ENCODE data around the gene RPS24. TPM values are rescaled to one million over a fixed set of nuclear protein-coding genes. Genes with fewer than 3 reads are reported as not detected.

The RPS24 gene
- polyA plus RNA-seq, 1 donor (not counting 4 experiments of a cell fraction or from before 2014, with no cell fraction given), result 5,180 TPM

DNA sequence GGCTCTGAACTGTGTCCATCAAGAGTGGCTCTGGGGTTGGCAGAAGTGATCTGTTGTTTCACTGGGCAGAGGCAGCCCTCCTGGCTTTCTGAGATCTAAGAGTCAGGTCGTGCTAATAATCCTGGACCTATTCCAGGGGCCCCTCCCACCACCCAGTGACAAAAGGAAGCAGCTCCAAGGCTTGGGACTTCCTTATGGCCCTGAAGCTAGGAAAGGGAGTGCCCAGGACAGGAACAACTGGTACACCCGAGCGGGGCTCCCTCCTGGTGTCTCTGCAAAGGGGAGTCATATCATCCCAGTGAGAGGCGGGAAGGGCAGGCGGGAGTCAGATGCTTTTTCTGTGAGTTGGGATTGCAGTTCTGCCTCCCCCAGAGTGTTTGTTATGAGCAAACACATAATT lies 32.3 kb downstream of the RPS24 start:
- Histone ChIP-seq H3K9ac (ENCODE audit: control insufficient read depth, extremely low read depth, insufficient read depth, low read length) (no peak overlapping the region), H3K4me1 (ENCODE audit: control insufficient read depth, extremely low read depth, insufficient read depth, low read length) (no peaks in the 10 kb centered on the region), H3K36me3 (ENCODE audit: control insufficient read depth in 2 of 2, extremely low read depth in 1 of 2, insufficient read depth in 2 of 2, low read length in 2 of 2) (no peaks in the 10 kb centered on the region), H3K4me2 (ENCODE audit: control insufficient read depth, extremely low read depth, insufficient read depth, low read depth, low read length) (no peak overlapping the region), H3K27ac (ENCODE audit: control insufficient read depth, insufficient read depth, low read length) (no peak overlapping the region), H2AFZ (ENCODE audit: control insufficient read depth, low read length) (no peak overlapping the region), H3K27me3 (ENCODE audit: control insufficient read depth, extremely low read depth, insufficient read depth, low read length) (no peaks in the 10 kb centered on the region), H4K20me1 (ENCODE audit: control insufficient read depth, extremely low read depth, insufficient read depth, low read length) (no peaks in the 10 kb centered on the region), H3K79me2 (ENCODE audit: control insufficient read depth, insufficient read depth, low read length) (no peaks in the 10 kb centered on the region), H3K9me1 (ENCODE audit: control insufficient read depth, extremely low read depth, insufficient read depth, low read length) (no peaks in the 10 kb centered on the region), H3K4me3 (ENCODE audit: control insufficient read depth in 2 of 3, extremely low read depth in 1 of 3, insufficient read depth in 2 of 3, low read depth in 1 of 3, low read length in 3 of 3) (no peak overlapping the region), H3K9me3 (ENCODE audit: control insufficient read depth, low read depth, low read length) (no peaks in the 10 kb centered on the region)
- TF ChIP-seq EZH2 (IDR thresholded peaks at IDR 0.05; ENCODE audit: low read length), result no peak
- TF ChIP-seq, protein P1, sequence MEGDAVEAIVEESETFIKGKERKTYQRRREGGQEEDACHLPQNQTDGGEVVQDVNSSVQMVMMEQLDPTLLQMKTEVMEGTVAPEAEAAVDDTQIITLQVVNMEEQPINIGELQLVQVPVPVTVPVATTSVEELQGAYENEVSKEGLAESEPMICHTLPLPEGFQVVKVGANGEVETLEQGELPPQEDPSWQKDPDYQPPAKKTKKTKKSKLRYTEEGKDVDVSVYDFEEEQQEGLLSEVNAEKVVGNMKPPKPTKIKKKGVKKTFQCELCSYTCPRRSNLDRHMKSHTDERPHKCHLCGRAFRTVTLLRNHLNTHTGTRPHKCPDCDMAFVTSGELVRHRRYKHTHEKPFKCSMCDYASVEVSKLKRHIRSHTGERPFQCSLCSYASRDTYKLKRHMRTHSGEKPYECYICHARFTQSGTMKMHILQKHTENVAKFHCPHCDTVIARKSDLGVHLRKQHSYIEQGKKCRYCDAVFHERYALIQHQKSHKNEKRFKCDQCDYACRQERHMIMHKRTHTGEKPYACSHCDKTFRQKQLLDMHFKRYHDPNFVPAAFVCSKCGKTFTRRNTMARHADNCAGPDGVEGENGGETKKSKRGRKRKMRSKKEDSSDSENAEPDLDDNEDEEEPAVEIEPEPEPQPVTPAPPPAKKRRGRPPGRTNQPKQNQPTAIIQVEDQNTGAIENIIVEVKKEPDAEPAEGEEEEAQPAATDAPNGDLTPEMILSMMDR (optimal IDR thresholded peaks at IDR 0.05 in 1 of 3, IDR thresholded peaks at IDR 0.05 in 1 of 3, conservative IDR thresholded peaks at IDR 0.05 in 1 of 3; ENCODE audit: extremely low read depth in 1 of 3, insufficient read depth in 2 of 3, low read length in 3 of 3), result no peak
- dilution Hi-C loops (cut with MboI; ENCODE audit: extremely low pct_ligation_motif_present, low sequenced_read_pairs), result no loop called here
- no peak for DNase-seq (ENCODE audit: low read depth, low spot score)
- no peak for FAIRE-seq

DNA sequence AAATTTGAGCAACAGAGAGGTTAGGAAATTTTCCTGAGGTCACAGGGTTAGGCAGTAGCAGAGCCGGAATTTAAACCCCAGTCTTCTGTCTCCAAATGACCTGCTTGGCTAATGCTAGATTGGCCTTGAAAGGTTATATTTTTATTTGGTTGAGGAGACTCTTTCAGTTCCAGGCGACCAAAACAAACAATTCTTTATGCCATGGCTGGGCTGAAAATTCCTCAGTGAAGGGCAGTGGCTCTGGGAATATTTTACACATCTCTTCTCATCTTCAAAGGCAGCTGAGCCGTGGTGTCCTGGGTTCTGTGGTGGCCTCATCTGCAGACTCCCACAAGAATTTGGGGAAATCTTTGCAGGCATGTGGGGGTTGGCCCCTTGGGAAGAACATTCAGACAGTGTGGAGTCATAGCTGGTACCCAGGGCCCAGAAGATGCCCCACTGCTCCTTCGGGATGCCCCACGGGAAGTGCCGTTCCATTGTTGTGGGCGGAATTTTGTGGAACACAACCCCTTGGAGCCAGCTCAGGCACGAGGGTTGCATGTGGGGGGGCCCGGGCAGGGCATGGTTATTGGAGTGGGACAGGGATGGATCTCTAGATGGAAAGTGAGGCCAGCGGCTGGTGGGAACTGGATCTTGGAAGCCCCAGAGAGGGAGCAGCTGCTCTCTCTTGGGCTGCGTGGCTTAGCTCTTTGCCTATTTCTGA lies 33.2 kb downstream of the RPS24 start:
- dilution Hi-C loops (cut with MboI; ENCODE audit: extremely low pct_ligation_motif_present, low sequenced_read_pairs), result no loop called here
- no peaks in the 10 kb centered on the region for H4K20me1 ChIP-seq (ENCODE audit: control insufficient read depth, extremely low read depth, insufficient read depth, low read length)
- no peak for FAIRE-seq

More for the DNA sequence above, 33.2 kb downstream of the RPS24 start:
- Histone ChIP-seq H3K4me3 (ENCODE audit: control insufficient read depth in 2 of 3, extremely low read depth in 1 of 3, insufficient read depth in 2 of 3, low read depth in 1 of 3, low read length in 3 of 3) (no peak overlapping the region), H3K27me3 (ENCODE audit: control insufficient read depth, extremely low read depth, insufficient read depth, low read length) (no peaks in the 10 kb centered on the region), H3K36me3 (ENCODE audit: control insufficient read depth in 2 of 2, extremely low read depth in 1 of 2, insufficient read depth in 2 of 2, low read length in 2 of 2) (no peaks in the 10 kb centered on the region), H2AFZ (ENCODE audit: control insufficient read depth, low read length) (no peak overlapping the region), H3K9me1 (ENCODE audit: control insufficient read depth, extremely low read depth, insufficient read depth, low read length) (no peaks in the 10 kb centered on the region), H3K4me1 (ENCODE audit: control insufficient read depth, extremely low read depth, insufficient read depth, low read length) (no peaks in the 10 kb centered on the region), H3K27ac (ENCODE audit: control insufficient read depth, insufficient read depth, low read length) (no peak overlapping the region), H3K9me3 (ENCODE audit: control insufficient read depth, low read depth, low read length) (no peaks in the 10 kb centered on the region), H3K4me2 (ENCODE audit: control insufficient read depth, extremely low read depth, insufficient read depth, low read depth, low read length) (no peak overlapping the region), H3K79me2 (ENCODE audit: control insufficient read depth, insufficient read depth, low read length) (no peaks in the 10 kb centered on the region), H3K9ac (ENCODE audit: control insufficient read depth, extremely low read depth, insufficient read depth, low read length) (no peak overlapping the region)
- TF ChIP-seq EZH2 (IDR thresholded peaks at IDR 0.05; ENCODE audit: low read length), result no peak
- TF ChIP-seq, protein P1 (optimal IDR thresholded peaks at IDR 0.05 in 1 of 3, IDR thresholded peaks at IDR 0.05 in 1 of 3, conservative IDR thresholded peaks at IDR 0.05 in 1 of 3; ENCODE audit: extremely low read depth in 1 of 3, insufficient read depth in 2 of 3, low read length in 3 of 3), result no peak
- DNase-seq (ENCODE audit: low read depth, low spot score), result no peak

Measured in keratinocyte (primary cell).